ENCODE measurements around the gene HDLBP.

Gene HDLBP

DNA sequence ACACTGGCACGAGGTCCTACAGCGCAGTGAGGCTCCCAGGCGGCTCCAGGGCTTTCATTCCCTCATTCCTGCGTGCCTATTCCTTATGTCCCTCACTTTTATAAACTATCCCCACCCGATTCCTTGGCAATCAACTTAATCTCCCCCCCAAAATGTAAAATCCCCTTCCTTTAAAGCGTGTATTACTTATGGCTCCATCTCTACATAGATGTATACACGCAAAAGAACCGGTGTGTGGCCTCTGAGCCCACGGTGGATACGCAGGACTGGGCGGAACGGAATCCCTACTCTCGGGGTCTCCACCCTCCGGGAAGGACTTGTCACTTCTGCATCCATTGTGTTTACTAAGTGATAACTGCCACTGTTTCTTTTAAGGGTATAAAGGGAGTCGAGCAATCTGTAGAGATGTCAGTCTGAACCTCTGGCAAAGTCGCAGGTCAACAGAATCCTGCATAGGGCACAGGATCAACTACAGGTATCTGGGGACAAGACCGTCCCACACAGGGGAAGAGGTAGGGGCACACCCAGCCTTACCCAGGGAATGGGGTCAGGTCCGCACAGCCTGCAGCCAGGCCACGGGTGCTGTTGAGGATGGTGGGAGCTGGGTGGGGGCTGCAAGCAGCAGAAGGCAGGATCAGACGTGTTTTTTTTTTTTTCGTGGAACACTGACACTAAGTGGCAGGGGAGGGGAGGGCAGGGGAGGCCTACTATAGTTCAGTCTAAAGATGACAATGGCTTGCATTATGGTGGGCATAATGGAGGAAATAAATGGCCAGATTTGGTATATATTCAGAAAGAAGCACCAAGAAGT, 42.1 kb downstream of the HDLBP start:
- DNase-seq = peak; percentile 53

DNA sequence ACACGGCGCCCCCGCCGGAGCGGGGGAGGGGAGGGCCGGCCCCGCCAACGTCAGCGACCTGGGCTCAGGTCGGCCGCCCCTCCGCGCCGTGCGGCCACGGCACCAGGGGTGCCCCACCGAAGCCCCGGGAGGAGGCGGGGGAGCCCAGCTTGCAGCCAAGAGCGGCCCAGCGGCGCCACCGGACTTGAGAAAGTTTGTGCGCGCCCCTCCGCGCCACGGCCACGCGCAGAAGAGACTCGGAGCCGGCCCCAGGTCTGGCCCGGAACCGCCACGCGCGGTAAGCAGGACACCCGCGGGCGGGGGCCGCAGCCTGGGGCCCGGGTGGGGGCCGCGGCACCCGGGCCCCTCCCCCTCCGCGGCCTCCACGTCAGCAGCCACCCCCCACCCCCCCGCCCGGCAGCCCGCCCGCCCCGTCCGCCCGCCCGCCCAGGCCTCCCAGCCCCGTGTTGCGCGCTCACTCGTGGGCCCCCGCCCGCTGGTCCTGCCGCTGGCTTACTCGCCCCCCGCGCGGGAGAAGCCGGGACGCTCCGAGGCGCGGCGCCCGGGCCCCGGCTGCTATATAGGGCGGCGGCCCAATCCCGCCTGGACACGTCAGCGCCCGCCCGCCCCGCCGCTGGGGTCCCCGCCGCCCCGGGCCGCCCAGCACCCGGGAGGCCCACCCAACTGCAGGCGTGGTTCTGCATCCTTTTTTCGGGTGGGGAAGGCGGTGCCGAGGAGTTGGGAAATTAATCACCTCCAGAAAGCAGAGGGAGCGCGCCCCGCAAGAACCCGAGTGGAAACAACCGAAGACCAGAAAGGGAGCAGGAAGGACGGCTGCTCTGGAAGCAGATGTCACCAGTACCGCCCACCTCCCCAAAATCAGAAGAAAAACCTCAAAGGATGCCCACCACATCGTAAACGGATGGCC, 42.9 kb downstream of the HDLBP start:
- DNase-seq = peak; percentile 82

DNA sequence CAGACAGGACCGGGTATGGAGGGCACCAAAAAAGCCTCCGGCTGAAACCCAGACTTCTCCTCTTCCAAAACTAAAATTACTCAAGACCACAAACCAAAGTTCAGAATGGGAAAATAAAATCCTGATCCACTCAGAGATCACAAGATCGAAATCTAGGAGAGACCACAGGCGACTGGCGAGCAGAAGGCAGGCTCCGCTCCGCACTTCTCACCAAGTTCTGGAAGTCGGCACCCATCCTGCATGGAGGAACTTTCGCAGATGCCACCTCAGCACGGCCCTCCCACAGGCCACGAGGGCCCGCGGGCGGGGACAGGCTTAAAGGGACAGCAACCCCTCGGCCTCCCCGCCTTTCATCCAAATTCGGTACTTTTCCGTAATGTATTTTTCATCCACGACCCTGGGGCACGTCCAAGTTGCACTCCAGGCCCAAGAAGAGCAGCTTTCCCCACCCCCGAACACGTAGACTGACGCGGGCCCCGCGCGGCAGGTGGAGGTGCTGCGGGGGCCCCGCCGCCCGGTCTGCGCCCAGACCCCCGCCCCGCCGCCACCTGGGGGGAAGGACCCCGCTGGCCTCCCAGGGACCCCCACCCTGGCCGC, 43.7 kb downstream of the HDLBP start:
- DNase-seq = peak; percentile 82

DNA sequence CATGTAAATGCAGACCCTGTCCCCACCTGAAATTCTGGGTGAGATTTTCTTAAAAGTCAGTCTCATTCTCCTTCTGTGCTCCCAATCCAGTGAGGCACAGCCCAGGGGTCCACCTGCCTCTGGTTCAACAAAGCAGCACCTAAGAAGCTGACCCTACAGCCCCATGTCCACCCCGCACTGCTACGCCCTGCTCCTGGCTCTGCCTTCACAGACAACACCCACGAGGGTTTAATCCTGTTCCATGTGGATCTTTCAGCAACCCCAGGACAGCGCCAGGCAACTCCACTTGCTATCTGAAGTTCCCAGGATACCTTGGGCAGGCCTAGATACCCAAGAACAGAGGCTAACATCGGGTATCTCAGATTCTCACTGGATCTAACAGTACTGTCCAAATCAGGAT, 44.9 kb downstream of the HDLBP start:
- DNase-seq = no peak

DNA sequence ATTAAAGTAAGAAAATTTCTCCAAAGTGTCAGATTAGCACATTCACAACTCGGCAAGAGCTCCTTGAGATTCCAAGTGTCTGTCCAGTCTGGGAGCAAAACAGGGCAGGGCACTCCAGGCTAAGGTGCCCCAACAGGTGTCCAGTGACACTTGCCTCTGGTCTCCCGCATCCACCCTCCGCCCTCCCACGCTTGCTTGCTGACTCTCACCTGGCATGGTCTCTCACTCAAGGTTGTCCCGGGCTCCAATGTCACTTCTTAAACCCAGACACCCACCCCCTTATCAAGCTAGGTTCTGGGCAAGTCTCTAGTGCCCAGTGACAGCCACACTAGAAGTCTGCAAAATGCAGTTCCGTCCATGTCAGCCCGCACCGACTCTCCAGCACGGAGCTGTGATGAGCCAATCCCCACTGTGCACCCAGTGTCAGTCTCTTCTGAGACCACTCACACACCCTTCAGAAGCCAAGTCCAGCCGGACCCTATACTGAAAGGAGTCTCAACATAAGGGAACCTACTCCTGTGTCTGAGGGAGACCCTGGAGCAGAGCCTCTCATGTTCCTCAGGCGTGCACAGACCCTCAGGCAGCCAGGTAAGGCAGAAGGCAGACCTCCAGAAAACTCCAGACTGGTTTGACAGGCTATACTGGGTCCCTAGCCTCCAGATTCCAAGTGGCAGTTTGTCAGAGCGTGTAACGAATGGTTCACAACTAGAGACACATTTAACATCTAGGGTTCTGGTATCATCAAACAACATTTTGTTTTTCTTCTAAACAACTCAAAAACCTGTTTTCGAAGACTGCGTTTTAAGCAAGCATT, 45.6 kb downstream of the HDLBP start:
- no peak for DNase-seq

DNA sequence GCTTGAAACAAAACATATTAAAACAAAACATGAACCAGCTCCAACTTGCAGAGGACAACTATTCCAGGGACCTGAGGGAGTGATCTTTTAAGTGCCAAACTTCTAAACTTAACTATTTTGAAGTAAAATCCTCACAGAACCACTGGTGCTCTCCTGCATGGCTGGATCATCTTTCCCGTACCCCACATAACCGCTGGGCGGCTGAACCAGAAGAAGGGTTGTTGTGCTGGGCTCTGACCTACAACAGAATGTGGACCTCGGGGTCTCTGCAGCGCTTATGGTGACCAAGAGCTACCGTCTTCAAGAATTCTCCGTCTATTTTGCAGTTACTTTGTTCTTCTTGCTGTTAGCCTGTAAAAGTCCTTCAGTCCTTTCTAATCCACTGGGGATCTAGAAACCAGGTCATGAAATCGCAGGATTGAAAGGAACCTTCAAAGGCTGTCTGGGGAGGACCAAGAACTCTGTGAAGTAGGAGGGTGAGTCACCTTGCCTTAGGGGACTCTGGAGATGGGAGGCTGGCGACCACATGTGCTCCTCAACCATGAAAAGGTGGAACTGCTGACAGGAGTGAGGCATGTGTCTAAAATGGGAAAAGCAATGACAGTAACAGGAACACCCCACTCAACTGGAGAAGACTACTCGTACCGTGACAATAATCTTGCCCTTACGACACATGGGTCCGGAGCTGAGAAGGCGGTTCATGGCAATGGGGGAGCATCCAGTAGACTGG, 46.6 kb downstream of the HDLBP start:
- peak; percentile 11 for DNase-seq

DNA sequence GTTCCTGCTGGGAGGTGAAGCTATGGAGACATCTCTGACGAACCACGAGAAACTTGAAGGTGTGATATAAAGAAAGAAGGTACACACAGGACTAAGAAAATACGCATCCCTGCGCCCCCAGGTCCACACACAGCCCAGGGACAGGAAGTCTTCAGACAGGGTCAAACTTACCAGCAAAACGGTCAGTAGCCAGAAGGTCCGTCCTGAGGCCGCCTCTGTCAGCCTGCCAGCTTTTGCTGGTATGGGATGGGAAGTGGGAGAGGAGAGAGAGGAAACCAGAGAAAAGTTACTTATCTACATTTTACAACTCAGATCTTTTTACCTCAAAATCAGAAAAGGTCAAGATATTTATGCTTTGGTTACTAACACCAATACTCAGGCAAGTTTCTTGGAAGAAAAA, 47.2 kb downstream of the HDLBP start:
- peak; percentile 35 for DNase-seq

- peak; percentile 45 for DNase-seq
Measured at GRCh38 chr2:241267249-241268067, 48.0 kb downstream of the HDLBP start.

GRCh38 chr2:241265506-241265905, 50.0 kb downstream of the HDLBP start:
- DNase-seq = no peak

DNA sequence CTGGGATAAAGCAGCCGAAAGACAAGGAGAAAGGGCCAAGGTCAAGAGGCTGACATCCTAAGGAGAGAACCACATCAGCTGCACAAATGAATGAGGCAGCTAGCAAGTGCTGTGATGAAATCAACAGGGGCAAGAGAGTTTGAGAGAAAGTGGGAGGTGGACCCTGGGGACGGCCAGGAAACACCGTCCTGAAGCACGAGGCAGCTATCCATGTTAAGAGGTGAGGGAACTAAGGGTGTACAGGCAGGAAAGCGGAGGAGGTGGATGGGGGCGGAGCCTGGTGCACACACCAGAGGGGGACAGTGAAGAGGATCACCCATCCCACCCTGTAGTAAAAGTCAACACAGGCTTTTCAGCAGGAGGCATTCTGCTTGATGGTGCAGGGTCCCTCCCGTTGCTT, 52.4 kb downstream of the HDLBP start:
- DNase-seq = no peak

GRCh38 chr2:241261628-241262027, 53.8 kb downstream of the HDLBP start:
- no peak for DNase-seq

DNA sequence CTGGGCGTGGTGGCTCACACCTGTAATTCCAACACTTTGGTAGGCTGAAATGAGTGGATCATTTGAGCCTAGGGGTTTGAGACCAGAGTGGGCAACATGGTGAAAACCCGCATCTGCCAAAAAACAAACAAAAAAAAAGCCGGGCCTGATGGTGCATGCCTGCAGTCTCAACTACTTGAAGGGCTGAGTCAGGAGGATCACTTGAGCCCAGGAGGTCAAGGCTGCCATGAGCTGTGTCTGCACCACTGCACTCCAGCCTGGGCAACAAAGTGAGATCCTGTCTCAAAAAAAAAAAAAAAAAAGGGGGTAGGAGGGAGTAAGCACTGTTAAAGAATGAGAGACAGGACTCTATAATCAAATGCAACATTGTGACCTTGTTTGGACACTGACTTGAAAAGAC, 54.6 kb downstream of the HDLBP start:
- DNase-seq = no peak

DNA sequence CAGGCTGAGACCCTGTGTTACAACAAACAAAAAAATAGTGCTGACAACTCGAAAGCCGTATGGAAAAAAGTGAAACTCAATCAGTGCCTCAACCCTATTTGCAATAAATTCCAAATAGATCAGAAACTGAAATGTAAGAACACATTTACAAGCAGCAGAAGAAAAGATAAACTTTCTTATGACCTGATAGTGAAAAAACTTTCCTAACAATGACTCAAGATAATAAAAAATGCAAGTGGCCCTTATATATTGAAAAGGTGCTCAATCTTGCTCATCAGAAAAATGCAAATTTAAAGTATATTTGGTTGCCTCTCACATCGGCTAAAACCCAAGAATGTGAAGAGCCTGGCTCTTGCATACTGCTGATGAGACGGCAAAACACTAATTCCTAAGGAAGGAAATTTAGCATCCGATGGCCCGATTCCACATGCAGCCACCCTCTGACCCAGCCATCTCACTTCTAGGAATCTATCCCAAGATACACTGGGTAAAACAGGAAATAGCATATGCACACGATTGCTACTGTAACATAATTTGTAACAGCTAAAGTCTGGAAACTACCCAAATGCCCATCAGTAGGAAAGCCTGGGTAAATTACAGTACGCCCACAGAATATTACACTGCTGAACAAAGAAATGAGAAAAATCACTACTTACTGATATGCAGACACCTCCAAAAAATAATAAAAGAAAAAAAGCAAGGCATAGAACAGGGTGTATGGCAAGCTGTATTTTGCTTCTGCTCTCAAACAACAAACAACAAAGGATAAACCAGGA, 56.8 kb downstream of the HDLBP start:
- no peak for DNase-seq

DNA sequence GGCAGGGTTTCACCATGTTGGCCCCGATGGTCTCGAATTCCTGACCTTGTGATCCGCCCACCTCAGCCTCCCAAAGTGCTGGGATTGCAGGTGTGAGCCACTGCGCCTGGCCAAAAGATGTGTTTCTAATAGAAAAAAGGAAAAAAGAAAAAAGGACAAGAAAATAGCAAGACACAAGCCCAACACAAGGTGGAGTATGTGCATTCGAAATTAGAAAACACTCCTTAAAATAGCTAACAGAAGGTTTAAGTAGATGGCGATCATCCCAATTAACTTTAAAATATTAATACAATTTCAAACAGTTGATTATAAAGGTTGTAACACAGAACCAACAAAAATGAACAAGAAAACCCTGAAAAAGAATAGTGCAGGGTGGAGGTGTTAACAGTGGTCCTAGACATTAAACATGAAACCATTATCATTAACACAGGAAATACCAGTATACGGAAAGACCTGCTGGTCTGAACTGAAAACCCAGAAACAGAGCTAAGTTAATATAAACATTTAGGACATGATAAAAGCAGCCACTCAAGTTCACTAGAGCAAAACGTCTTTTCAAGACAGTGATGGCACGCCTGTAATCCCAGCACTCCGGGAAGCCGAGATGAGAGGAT, 57.9 kb downstream of the HDLBP start:
- DNase-seq = no peak

DNA sequence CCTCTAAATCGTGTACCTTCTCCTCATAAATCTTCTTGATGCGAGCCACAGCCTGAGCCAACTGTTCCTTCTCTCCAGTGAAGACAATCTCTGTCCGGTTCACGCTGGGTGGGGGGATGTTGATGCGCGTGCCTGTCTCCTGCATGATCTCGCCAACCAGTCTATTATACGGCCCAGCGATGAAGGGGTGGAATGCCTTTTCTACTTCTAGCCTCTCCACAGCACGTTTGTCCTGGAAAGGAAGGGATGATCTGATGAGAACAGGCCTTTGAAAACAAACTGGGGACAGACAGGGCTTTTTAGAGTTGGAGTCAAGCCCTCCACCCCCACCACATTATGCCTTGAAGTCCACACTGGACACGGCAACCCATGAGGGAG, 59.3 kb downstream of the HDLBP start:
- DNase-seq = no peak

GRCh38 chr2:241255542-241256167, 59.8 kb downstream of the HDLBP start:
- DNase-seq = no peak

DNA sequence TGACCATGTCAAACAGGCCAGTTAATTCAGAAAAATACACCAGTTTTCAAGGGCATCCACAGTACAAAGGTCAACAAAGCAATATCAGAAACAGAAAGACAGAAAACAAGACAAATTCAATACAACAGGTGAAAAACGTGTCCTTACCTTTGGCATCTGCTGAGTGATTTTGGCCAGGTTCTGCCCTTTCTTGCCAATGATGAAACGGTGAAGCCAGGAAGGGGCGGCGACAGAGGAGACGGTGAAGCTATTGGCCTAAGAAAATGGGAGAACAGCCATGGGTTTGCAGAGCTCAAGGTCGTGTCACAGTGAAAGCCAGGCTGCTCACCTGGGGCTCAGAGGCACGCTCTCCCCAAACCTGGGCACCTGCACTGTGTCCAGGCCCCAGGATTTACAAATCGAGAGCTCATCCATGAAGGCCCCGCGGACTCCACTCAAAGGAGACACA, 60.5 kb downstream of the HDLBP start:
- DNase-seq = no peak

GRCh38 chr2:241252778-241253475, 62.5 kb downstream of the HDLBP start:
- DNase-seq = no peak

DNA sequence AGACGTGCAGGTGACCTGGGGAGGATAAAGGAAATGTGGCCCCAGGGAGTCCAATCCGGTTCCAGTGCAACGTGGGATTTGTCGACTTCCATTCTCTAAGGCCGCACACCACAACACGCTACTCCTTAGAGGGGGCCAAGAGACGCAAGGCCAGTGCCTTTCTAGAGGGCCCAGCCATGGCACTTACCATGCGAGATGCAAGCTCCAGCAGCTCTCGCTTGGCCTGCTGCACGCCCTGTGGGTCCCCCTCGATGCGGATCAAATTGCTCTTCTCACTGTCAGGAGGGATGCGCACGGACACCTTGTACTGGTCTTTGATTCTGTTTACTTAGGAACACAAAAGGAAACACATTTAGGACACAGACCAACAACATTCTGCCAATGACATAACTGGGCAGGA, 65.8 kb downstream of the HDLBP start:
- DNase-seq = no peak

All from activated CD8-positive, alpha-beta memory T cell treated with anti-CD3 and anti-CD28 coated beads for 24 hours (primary cell).